HepG2 (cell line): ENCODE results near the gene QKI. TPM values are rescaled to one million over a fixed set of nuclear protein-coding genes. Genes with fewer than 3 reads are reported as not detected.

Source experiments
- ATF7-NPFF ChIP-seq: sonication (generic); formaldehyde crosslinking; IDR thresholded peaks from 2 replicates; pipeline ENCODE4 v1.8.1; 2023; ENCODE audit warnings: mild to moderate bottlenecking, low read depth, missing genetic modification reagents, moderate library complexity
- FOXC1 ChIP-seq: sonication (generic); formaldehyde crosslinking; IDR thresholded peaks from 2 replicates; pipeline ENCODE4 v1.8.0; 2022; ENCODE audit warnings: mild to moderate bottlenecking, missing genetic modification reagents, borderline replicate concordance
- FOXP1 ChIP-seq, 2 experiments: fragments of 450-650 bp in 1 of 2; IDR thresholded peaks; 2 replicates each; pipeline ENCODE4 v1.6.1; 2017 to 2018; ENCODE audit warnings: antibody characterized with exemption in 1 of 2
- KDM6A ChIP-seq: IDR thresholded peaks from 2 replicates; pipeline ENCODE4 v1.6.1; 2016; ENCODE audit warnings: low read depth
- KLF11 ChIP-seq: IDR thresholded peaks from 2 replicates; pipeline ENCODE4 v1.6.1; 2016; ENCODE audit warnings: missing compliant biosample characterization
- KMT2A ChIP-seq: sonication (generic); formaldehyde crosslinking; IDR thresholded peaks from 2 replicates; pipeline ENCODE4 v1.4.0; 2020; ENCODE audit warnings: missing genetic modification reagents
- NR2C2 ChIP-seq: sonication (generic); formaldehyde crosslinking; IDR thresholded peaks from 2 replicates; pipeline ENCODE4 v1.4.0; 2020; ENCODE audit warnings: missing genetic modification reagents, mild to moderate bottlenecking, moderate library complexity, borderline replicate concordance
- PBX2 ChIP-seq: IDR thresholded peaks from 2 replicates; pipeline ENCODE4 v1.6.1; 2016; ENCODE audit warnings: control low read depth
- SCMH1 ChIP-seq: sonication (generic); formaldehyde crosslinking; IDR thresholded peaks from 2 replicates; pipeline ENCODE4 v1.9.0; 2021; ENCODE audit warnings: missing genetic modification reagents, mild to moderate bottlenecking, borderline replicate concordance
- SMAD1 ChIP-seq: sonication (generic); formaldehyde crosslinking; IDR thresholded peaks from 2 replicates; pipeline ENCODE4 v1.4.0; 2020; ENCODE audit warnings: missing genetic modification reagents, low read depth, mild to moderate bottlenecking, borderline replicate concordance
- SP2 ChIP-seq: sonication (generic); formaldehyde crosslinking; IDR thresholded peaks from 2 replicates; pipeline ENCODE4 v1.5.1; 2020; ENCODE audit warnings: mild to moderate bottlenecking, missing genetic modification reagents
- ZBTB44 ChIP-seq: sonication (generic); formaldehyde crosslinking; IDR thresholded peaks from 2 replicates; pipeline ENCODE4 v1.4.0; 2020; ENCODE audit warnings: missing genetic modification reagents
- ZFP90 ChIP-seq: sonication (generic); formaldehyde crosslinking; IDR thresholded peaks from 2 replicates; pipeline ENCODE4 v1.8.0; 2022; ENCODE audit warnings: missing genetic modification reagents, mild to moderate bottlenecking, inconsistent platforms, borderline replicate concordance
- ZNF264 ChIP-seq: sonication (generic); formaldehyde crosslinking; IDR thresholded peaks from 2 replicates; pipeline ENCODE4 v1.4.0; 2020; ENCODE audit warnings: missing genetic modification reagents
- ZNF275 ChIP-seq: sonication (generic); formaldehyde crosslinking; IDR thresholded peaks from 2 replicates; pipeline ENCODE4 v1.8.0; 2022; ENCODE audit warnings: missing genetic modification reagents, mild to moderate bottlenecking, inconsistent platforms, borderline replicate concordance
- ZNF407 ChIP-seq: sonication (generic); formaldehyde crosslinking; IDR thresholded peaks from one replicate; pipeline ENCODE4 v1.5.1; 2020; ENCODE audit warnings: mild to moderate bottlenecking, missing genetic modification reagents; ENCODE audit errors: not compliant biosample characterization
- ZNF891 ChIP-seq: sonication (generic); formaldehyde crosslinking; IDR thresholded peaks from 2 replicates; pipeline ENCODE4 v1.5.0; 2020; ENCODE audit warnings: mild to moderate bottlenecking, missing genetic modification reagents
- polyA plus RNA-seq, 8 experiments: library from polyadenylated mRNA; depleted of rRNA in 3 of 8; stranded (reverse) in 7 of 8; unstranded in 1 of 8; fragments of >200 nt; fragmentation: Illumina TruSeq in 4 of 8; extraction: Trizol in 4 of 8; gene quantifications; 2 replicates each; pipeline versions ENCODE4 v1.2.1 to v1.2.3, GENCODE V29; 2011 to 2016; ENCODE audit warnings: low read depth in 4 of 8, missing spikeins in 1 of 8, mixed read lengths in 1 of 8; ENCODE audit not compliant: insufficient read depth in 1 of 8
- total RNA-seq, 5 experiments: library from RNA; depleted of rRNA; stranded (reverse); fragments of >200 nt; fragmentation: Illumina TruSeq; extraction: Trizol; gene quantifications; 2 replicates each; pipeline ENCODE4 v1.2.3, GENCODE V29; 2016; ENCODE audit warnings: low read depth in 1 of 5

The QKI gene
- total and polyA plus RNA-seq, 2 of the 13 experiments (the other 11 are each of a cell fraction or from before 2014, with no cell fraction given), result 136 to 137 TPM

GRCh38 chr6:163408352-163408991, 6.0 kb upstream of the QKI start (continued):
- TF ChIP-seq ZNF275 (CRISPR knock-in tag), result no peak
- 0 out of 2 replicates have a peak, but pooled peaks have one; percentile 57 for TF ChIP-seq KDM6A (CRISPR knock-in tag)
- TF ChIP-seq KMT2A (CRISPR knock-in tag), result peak; percentile 42; the same call in 1 of the 2 replicates
- TF ChIP-seq FOXP1 (IDR thresholded peaks at IDR 0.05), result no peak
- TF ChIP-seq FOXP1 (CRISPR knock-in tag; IDR thresholded peaks at IDR 0.05), result peak; percentile 51; the same call in 1 of the 2 replicates
- TF ChIP-seq ZNF407, result no peak
- no peak for TF ChIP-seq SMAD1 (CRISPR knock-in tag)
- no peak for TF ChIP-seq ZNF891 (CRISPR knock-in tag)
- no peak for TF ChIP-seq ZFP90 (CRISPR knock-in tag)
- no peak for TF ChIP-seq NR2C2 (CRISPR knock-in tag)
- TF ChIP-seq FOXC1 (CRISPR knock-in tag), result no peak
- no peak for TF ChIP-seq PBX2 (CRISPR knock-in tag)
- no peak for TF ChIP-seq ZNF264 (CRISPR knock-in tag)
- TF ChIP-seq SCMH1 (CRISPR knock-in tag), result no peak
- no peak for TF ChIP-seq KLF11
- no peak for TF ChIP-seq ZBTB44
- no peak for TF ChIP-seq SP2 (CRISPR knock-in tag)
- TF ChIP-seq ATF7-NPFF, result no peak
